SK-N-MC (cell line): ENCODE data around the gene PLCXD1.
A peak's percentile ranks its signal among the peaks of the same experiment; 100 is the strongest.
"Not testable (repeated sequence)": the region's sequence is repeated elsewhere in the genome, so short reads cannot be mapped to it uniquely, and the experiment has no call there.

ENCODE experiments used
- DNase-seq: peaks from one replicate; pipeline ENCODE4 v3.0.0-alpha.2; 2011; ENCODE audit warnings: low read depth, low spot score
- H3K27ac ChIP-seq: fragments of 200-600 bp; sonication (generic); 2 replicates; pipeline ENCODE4 v1.5.1; 2016; ENCODE audit warnings: mixed run types
- H3K36me3 ChIP-seq: fragments of 200-600 bp; sonication (generic); 2 replicates; pipeline ENCODE4 v1.6.1; 2017; ENCODE audit warnings: antibody characterized with exemption, low read length, mixed read lengths; ENCODE audit not compliant: insufficient read depth
- H3K4me3 ChIP-seq: fragments of 200-600 bp; sonication (generic); 2 replicates; pipeline ENCODE4 v1.5.1; 2016
- H3K9ac ChIP-seq: fragments of 200-600 bp; sonication (generic); 2 replicates; pipeline ENCODE4 v1.8.0; 2017; ENCODE audit warnings: mixed run types, mixed read lengths; ENCODE audit not compliant: insufficient read length
- H3K9me3 ChIP-seq: fragments of 200-600 bp; sonication (generic); 2 replicates; pipeline ENCODE4 v1.6.1; 2017; ENCODE audit warnings: low read depth, mild to moderate bottlenecking, antibody characterized with exemption, low read length, moderate library complexity, mixed read lengths
- EZH2 ChIP-seq: fragments of 200-600 bp; sonication (generic); IDR thresholded peaks from one replicate; pipeline ENCODE4 v1.6.1; 2017; ENCODE audit warnings: antibody characterized with exemption
- FOXP2 ChIP-seq: optimal IDR thresholded peaks from 2 replicates; pipeline ENCODE3; 2011; ENCODE audit warnings: mild to moderate bottlenecking, moderate library complexity; ENCODE audit not compliant: insufficient read depth; ENCODE audit errors: extremely low read length, control extremely low read depth
- POLR2AphosphoS5 ChIP-seq: IDR thresholded peaks from 2 replicates; pipeline ENCODE4 v1.6.1; 2012; ENCODE audit warnings: mild to moderate bottlenecking, low read depth, low read length, borderline replicate concordance

PLCXD1 gene

DNA sequence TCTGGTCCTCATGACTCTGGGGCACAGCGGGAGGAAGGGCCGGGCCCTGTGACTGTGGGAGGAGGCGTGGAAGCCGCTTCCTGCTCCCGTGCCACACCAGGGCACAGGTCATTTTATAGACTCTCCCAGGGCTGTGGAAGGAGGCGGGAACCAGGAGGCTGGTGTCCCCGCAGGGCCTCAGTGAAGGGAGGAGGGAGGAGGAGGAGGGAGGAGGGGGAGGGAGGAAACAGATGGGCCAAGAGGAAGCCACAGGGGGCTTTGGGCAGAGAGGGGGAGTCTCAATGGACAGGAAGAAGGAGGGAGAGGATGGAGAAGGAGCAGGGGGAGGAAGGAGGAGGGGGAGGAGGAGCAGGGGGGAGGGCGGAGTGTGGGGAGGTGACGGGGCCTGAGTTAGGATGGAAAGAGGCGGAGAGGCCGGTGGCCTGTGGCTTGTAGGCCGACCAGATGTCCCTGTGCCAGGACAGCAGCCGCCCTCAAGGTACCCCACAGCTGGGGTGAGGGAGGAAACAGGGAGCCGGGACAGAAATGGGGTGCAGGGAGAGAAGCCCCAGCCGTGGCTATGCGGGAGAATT is 6.2 kb upstream of the PLCXD1 start:
- Histone ChIP-seq H3K9ac (no peak overlapping the region), H3K9me3 (no peaks in the 10 kb centered on the region), H3K27ac (no peak overlapping the region), H3K4me3 (no peak overlapping the region), H3K36me3 (no peaks in the 10 kb centered on the region; the same call in 1 of the 2 replicates)
- TF ChIP-seq FOXP2 (no peak), POLR2AphosphoS5 (no peak), EZH2 (no peak)
- no peak for DNase-seq

DNA sequence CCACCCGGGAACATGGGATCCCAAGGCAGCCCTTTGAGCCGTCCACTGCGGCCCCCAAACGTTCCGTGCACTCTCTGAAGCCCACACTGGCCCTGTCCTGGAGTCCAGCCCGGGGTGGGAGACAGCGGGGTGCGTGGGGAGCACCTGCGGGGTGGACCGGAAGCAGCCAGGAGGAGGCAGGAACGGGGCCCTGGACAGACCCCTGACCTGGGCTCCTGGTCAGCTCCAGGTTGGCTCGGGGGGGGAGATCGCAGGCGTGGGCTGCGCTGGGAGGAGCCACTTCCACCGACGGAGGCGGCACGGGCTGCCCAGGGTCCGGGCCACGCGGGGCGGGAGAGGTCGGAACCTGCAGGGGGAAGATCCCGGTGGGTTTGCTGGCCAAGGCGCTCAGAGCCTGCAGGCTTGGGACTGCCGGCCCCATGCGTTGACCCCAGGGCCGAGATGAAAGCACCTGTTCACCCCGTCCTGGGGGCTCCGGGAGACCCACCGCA is 5.7 kb upstream of the PLCXD1 start:
- TF ChIP-seq EZH2 (no peak), FOXP2 (no peak), POLR2AphosphoS5 (no peak)
- Histone ChIP-seq H3K9ac (peak overlapping the region; percentile 41), H3K36me3 (no peaks in the 10 kb centered on the region; the same call in 1 of the 2 replicates), H3K4me3 (peak overlapping the region; percentile 79), H3K9me3 (no peaks in the 10 kb centered on the region), H3K27ac (no peak overlapping the region)
- DNase-seq, result no peak

DNA sequence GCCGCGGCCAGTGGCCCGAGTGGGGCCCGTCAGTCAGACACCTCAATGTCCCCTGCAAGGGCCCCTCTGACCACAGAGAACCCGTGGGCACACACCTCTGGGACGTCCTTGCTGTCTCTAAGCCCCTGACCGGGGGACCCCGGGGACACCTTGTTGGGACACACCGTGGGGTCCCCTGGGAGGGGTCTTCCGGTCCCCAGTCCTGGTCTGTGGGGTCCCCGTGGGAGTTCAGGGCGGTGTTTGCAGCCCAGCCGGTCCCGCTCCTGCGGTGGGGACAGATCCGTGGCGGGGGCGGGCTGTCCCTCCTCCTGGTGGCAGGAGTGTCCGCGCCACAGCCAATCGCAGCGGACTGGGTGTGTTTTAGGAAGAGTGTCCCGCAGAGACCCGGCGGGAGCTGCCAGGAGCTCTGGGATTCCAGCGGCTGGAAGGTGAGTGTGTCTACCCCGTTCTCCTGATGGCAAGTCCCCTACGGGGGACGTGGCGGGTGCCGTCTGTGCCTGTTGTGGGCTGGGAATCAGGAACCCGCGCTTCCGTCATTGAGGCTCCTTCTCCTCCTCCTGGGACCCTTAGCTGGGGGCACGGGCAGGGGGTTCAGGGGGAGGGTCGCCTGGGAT is 5.1 kb upstream of the PLCXD1 start:
- H3K27ac ChIP-seq, result no peak overlapping the region

DNA sequence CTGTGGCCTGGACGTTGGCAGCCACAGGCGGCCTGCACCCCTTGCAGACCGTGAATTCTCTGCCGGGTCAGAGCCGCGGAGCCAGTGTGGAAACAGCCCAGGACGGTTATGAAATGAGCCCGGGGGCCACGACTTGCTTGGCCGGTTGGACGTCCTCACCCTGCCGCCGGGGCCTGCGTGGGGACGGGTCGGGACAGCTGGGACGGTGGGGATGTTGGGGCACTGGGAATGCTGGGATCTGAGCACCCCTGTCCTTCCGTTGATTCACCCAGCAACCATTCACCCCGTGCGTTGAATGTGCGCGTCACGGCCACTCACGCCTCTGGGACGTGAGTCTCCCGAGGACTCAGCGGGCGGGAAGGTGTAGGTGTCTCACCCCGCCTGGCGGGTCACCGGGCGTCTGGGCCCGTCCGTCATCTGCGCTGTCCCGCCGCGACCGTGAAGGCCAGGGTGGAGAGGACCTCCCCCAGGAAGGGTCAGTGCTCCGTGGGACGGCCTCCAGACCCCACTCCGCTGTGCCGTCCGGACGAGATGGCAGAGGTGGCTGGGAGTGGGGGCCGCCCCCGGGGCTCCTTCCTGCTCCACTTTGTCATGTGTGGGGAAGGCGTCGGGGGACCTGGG is 4.5 kb upstream of the PLCXD1 start:
- TF ChIP-seq POLR2AphosphoS5, result no peak
- no peak for TF ChIP-seq EZH2
- TF ChIP-seq FOXP2, result no peak
- Histone ChIP-seq H3K9me3 (no peaks in the 10 kb centered on the region), H3K36me3 (no peaks in the 10 kb centered on the region; the same call in 1 of the 2 replicates), H3K4me3 (peak overlapping the region; percentile 79), H3K9ac (peak overlapping the region; percentile 41), H3K27ac (no peak overlapping the region)
- no peak for DNase-seq

More for the DNA sequence above, 5.1 kb upstream of the PLCXD1 start:
- H3K9me3 ChIP-seq, result no peaks in the 10 kb centered on the region
- peak overlapping the region; percentile 79 for H3K4me3 ChIP-seq
- H3K9ac ChIP-seq, result peak overlapping the region; percentile 41
- TF ChIP-seq EZH2, result no peak
- peak; percentile 67 for TF ChIP-seq POLR2AphosphoS5
- TF ChIP-seq FOXP2, result no peak
- H3K36me3 ChIP-seq, result no peaks in the 10 kb centered on the region; the same call in 1 of the 2 replicates
- no peak for DNase-seq

DNA sequence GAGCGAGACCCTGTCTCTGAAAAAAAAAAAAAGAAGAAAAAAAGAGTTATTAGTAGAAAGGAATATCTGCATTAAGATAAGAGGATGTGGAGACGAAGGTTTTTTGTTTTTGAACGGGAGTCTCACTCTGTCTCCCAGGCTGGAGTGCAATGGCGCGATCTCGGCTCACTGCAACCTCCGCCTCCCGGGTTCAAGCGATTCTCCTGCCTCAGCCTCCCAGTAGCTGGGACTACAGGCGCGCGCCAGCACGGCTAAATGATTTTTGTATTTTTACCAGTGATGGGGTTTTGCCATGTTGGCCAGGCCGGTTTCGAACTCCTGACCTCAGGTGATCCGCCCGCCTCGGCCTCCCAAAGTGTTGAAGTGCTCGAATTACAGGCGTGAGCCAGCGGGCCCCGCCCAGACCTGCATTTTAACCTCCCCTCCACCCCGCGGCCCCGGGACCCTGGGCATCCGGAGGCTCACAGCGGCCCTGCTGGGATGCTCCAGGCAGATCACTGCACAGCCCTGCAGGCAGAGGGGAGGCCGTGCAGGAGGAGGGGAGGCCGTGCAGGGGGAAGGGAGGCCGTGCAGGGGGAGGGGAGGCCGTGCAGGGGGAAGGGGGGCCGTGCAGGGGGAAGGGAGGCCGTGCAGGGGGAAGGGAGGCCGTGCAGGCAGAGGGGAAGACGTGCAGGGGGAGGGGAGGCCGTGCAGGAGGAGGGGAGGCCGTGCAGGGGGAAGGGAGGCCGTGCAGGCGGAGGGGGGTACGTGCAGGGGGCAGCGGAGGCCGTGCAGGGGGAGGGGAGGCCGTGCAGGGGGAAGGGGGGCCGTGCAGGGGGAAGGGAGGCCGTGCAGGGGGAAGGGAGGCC is 1.2 kb upstream of the PLCXD1 start:
- H3K9me3 ChIP-seq, DNase-seq, H3K9ac ChIP-seq: not testable (repeated sequence)
- Histone ChIP-seq H3K4me3 (peak overlapping the region; percentile 63), H3K27ac (peak overlapping the region; percentile 81), H3K36me3 (peaks cover 11% of the 10 kb centered on the region)

DNA sequence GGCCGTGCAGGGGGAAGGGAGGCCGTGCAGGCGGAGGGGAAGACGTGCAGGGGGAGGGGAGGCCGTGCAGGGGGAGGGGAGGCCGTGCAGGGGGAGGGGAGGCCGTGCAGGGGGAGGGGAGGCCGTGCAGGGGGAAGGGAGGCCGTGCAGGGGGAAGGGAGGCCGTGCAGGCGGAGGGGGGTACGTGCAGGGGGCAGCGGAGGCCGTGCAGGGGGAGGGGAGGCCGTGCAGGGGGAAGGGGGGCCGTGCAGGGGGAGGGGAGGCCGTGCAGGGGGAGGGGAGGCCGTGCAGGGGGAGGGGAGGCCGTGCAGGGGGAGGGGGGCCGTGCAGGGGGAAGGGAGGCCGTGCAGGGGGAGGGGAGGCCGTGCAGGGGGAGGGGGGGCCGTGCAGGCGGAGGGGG is 459 bp upstream of the PLCXD1 start:
- not testable (repeated sequence) for H3K9me3 ChIP-seq, H3K4me3 ChIP-seq, DNase-seq, H3K27ac ChIP-seq, H3K9ac ChIP-seq
- peaks cover 18% of the 10 kb centered on the region for H3K36me3 ChIP-seq

DNA sequence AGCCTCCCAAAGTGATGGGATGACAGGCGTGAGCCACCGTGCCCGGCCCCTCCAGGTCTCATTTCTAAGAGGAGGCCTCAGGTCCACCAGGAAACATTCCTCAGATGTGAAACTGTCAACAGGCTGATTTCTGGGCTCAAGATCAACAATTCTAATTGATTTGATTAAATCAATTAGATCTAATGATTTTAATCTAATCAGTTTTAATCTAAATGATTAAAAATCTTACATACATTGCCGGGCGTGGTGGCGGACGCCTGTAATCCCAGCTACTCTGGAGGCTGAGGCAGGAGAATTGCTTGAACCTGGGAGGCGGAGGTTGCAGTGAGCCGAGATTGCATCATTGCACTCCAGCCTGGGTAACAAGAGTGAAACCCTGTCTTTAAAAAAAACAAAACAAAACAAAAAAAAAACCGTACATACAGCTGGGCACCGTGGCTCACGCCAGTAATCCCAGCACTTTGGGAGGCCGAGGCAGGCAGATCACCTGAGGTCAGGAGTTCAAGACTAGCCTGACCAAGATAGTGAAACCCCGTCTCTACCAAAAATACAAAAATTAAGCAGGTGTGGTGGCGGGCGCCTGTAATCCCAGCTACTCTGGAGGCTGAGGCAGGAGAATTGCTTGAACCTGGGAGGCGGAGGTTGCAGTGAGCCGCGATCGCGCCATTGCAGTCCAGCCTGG is 960 bp downstream of the PLCXD1 start:
- peak overlapping the region; percentile 92 for H3K27ac ChIP-seq
- peak overlapping the region; percentile 75 for H3K4me3 ChIP-seq
- not testable (repeated sequence) for H3K9ac ChIP-seq, DNase-seq, H3K9me3 ChIP-seq
- peaks cover 30% of the 10 kb centered on the region for H3K36me3 ChIP-seq

DNA sequence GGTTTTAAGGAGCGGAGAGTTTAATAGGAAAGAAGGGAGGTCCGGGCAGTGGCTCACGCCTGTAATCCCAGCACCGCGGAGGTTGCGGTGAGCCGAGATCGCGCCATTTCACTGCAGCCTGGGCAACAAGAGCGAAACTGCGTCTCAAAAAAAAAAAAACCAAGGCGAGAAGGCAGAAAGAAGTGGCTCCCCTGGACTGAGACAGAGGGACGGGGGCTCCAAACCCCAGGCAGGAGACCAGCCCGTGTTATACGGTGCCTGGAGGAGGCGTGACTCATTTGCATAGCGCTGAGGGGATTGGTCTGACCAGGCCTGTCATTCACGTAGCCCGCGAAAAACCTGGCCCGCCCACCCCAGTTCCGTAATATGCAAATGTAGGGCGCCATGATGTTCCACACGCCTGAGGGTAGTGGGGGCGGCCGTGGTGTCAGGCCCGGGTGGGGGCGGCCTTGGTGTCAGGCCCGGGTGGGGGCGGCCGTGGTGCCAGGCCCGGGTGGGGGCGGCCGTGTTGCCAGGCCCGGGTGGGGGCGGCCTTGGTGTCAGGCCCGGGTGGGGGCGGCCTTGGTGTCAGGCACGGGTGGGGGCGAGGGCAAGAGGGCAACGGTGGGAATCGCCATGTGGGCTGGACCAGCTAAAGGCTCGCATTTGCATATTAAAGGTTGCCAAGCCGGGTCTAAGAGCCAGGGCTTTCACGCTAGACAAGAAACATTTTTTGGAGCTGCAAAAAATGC is 2.1 kb downstream of the PLCXD1 start:
- Histone ChIP-seq H3K36me3 (peaks cover 37% of the 10 kb centered on the region), H3K9ac (peak overlapping the region; percentile 68), H3K9me3 (no peaks in the 10 kb centered on the region), H3K27ac (peak overlapping the region; percentile 91; the same call in 1 of the 2 replicates), H3K4me3 (peak overlapping the region; percentile 80)
- TF ChIP-seq FOXP2 (no peak), POLR2AphosphoS5 (peak; percentile 90), EZH2 (no peak)
- DNase-seq, result peak; percentile 85
